WERI-Rb-1 (cell line): Measurements from ENCODE around the gene IFT43.

ENCODE experiments used
- DNase-seq: peaks from one replicate; pipeline ENCODE4 v3.0.0-alpha.2; 2020
- H3K27ac ChIP-seq: fragments of 250-450 bp; sonication (Bioruptor Pico); 2 replicates; pipeline ENCODE4 v1.5.1; 2020; ENCODE audit warnings: mild to moderate bottlenecking, moderate library complexity
- H3K27me3 ChIP-seq: fragments of 250-450 bp; sonication (Bioruptor Pico); 2 replicates; pipeline ENCODE4 v1.5.1; 2021; ENCODE audit warnings: mild to moderate bottlenecking, low read depth, moderate library complexity; ENCODE audit not compliant: insufficient read depth, severe bottlenecking
- H3K36me3 ChIP-seq: fragments of 250-450 bp; sonication (Bioruptor Pico); 2 replicates; pipeline ENCODE4 v1.5.1; 2020; ENCODE audit warnings: mild to moderate bottlenecking, moderate library complexity
- H3K4me3 ChIP-seq: 2 replicates; pipeline ENCODE4 v1.5.1; 2011; ENCODE audit warnings: low read depth, mild to moderate bottlenecking, control low read depth, low read length
- H3K9me3 ChIP-seq: fragments of 250-450 bp; sonication (Bioruptor Pico); 2 replicates; pipeline ENCODE4 v1.5.1; 2021; ENCODE audit warnings: mild to moderate bottlenecking, moderate library complexity; ENCODE audit not compliant: severe bottlenecking
- CTCF ChIP-seq: IDR thresholded peaks from 2 replicates; pipeline ENCODE4 v1.5.1; 2011; ENCODE audit warnings: low read depth, mild to moderate bottlenecking, control low read depth, inconsistent platforms, low read length

IFT43 gene

GRCh38 chr14:75952489-75952888 lies 33.1 kb upstream of the IFT43 start:
- no peaks in the 10 kb centered on the region for H3K27me3 ChIP-seq
- H3K27ac ChIP-seq: no peak overlapping the region
- no peaks in the 10 kb centered on the region for H3K36me3 ChIP-seq
- no peak for TF ChIP-seq CTCF
- H3K4me3 ChIP-seq: no peak overlapping the region
- H3K9me3 ChIP-seq: no peaks in the 10 kb centered on the region
- no peak for DNase-seq

GRCh38 chr14:75959031-75959430 lies 26.5 kb upstream of the IFT43 start:
- no peak for TF ChIP-seq CTCF
- no peak for DNase-seq
- H3K27ac ChIP-seq: no peak overlapping the region
- H3K36me3 ChIP-seq: no peaks in the 10 kb centered on the region; the same call in 1 of the 2 replicates
- no peaks in the 10 kb centered on the region for H3K27me3 ChIP-seq
- no peaks in the 10 kb centered on the region for H3K9me3 ChIP-seq
- H3K4me3 ChIP-seq: no peak overlapping the region

GRCh38 chr14:75960231-75960630 lies 25.3 kb upstream of the IFT43 start:
- Histone ChIP-seq H3K27ac (no peak overlapping the region), H3K36me3 (no peaks in the 10 kb centered on the region; the same call in 1 of the 2 replicates), H3K4me3 (no peak overlapping the region), H3K9me3 (no peaks in the 10 kb centered on the region), H3K27me3 (no peaks in the 10 kb centered on the region)
- DNase-seq: no peak
- no peak for TF ChIP-seq CTCF

GRCh38 chr14:75961662-75962061 lies 23.9 kb upstream of the IFT43 start:
- no peak for DNase-seq

GRCh38 chr14:75967866-75968265 lies 17.7 kb upstream of the IFT43 start:
- Histone ChIP-seq H3K9me3 (no peaks in the 10 kb centered on the region), H3K36me3 (no peaks in the 10 kb centered on the region; the same call in 1 of the 2 replicates), H3K4me3 (no peak overlapping the region), H3K27ac (no peak overlapping the region), H3K27me3 (no peaks in the 10 kb centered on the region)
- no peak for DNase-seq
- no peak for TF ChIP-seq CTCF

More at GRCh38 chr14:75961662-75962061, 23.9 kb upstream of the IFT43 start:
- Histone ChIP-seq H3K4me3 (no peak overlapping the region), H3K27ac (no peak overlapping the region), H3K9me3 (no peaks in the 10 kb centered on the region), H3K36me3 (no peaks in the 10 kb centered on the region; the same call in 1 of the 2 replicates), H3K27me3 (no peaks in the 10 kb centered on the region)
- no peak for TF ChIP-seq CTCF

GRCh38 chr14:75968456-75968855 lies 17.1 kb upstream of the IFT43 start:
- Histone ChIP-seq H3K4me3 (no peak overlapping the region), H3K27me3 (no peaks in the 10 kb centered on the region), H3K36me3 (no peaks in the 10 kb centered on the region), H3K9me3 (no peaks in the 10 kb centered on the region), H3K27ac (no peak overlapping the region)
- no peak for TF ChIP-seq CTCF
- DNase-seq: peak; percentile 34
